SK-N-SH (cell line): Measurements from ENCODE around the gene KCNQ5. TPM values are rescaled to one million over a fixed set of nuclear protein-coding genes. Genes with fewer than 3 reads are reported as not detected.

Source experiments
- CTCF ChIA-PET: fragments of 300-600, 350-600 bp; formaldehyde crosslinking; extraction: SDS; loops from one replicate; lab custom pipeline; 2021; lab: Yijun Ruan, JAX
- POLR2A ChIA-PET: fragments of 350-600 bp; sonication (Branson Sonifier 250); formaldehyde crosslinking; extraction: SDS; loops from one replicate; lab custom pipeline; 2020; ENCODE audit warnings: antibody characterized with exemption, inconsistent platforms; lab: Yijun Ruan, JAX
- DNase-seq: peaks from one replicate; pipeline ENCODE4 v3.0.0; 2012
- H2AFZ ChIP-seq: fragments of 200-600 bp; sonication (generic); 2 replicates; pipeline ENCODE4 v1.8.1; 2016; ENCODE audit warnings: antibody characterized with exemption, mild to moderate bottlenecking, low read depth
- H3F3A ChIP-seq: fragments of 200-600 bp; sonication (generic); replicated peaks from 2 replicates; pipeline ENCODE3; 2016; ENCODE audit warnings: antibody characterized with exemption, mild to moderate bottlenecking; ENCODE audit not compliant: insufficient read depth
- H3K27ac ChIP-seq, 2 experiments: fragments of 200-500 bp in 1 of 2; fragments of 200-600 bp in 1 of 2; sonication (Bioruptor generic) in 1 of 2; sonication (generic), shearing (Covaris generic) in 1 of 2; 2 replicates each; pipeline versions ENCODE4 v1.5.1 to v1.6.1; 2014 to 2016; ENCODE audit warnings: low read depth in 2 of 2, inconsistent platforms in 1 of 2, low read length in 1 of 2, mild to moderate bottlenecking in 1 of 2, mixed read lengths in 1 of 2
- H3K27me3 ChIP-seq: fragments of 200-600 bp; sonication (generic), shearing (Covaris generic); 2 replicates; pipeline ENCODE4 v1.6.1; 2016; ENCODE audit warnings: mixed run types; ENCODE audit not compliant: insufficient read depth
- H3K36me3 ChIP-seq, 2 experiments: fragments of 200-500 bp in 1 of 2; fragments of 200-600 bp in 1 of 2; sonication (Bioruptor generic) in 1 of 2; sonication (generic) in 1 of 2; replicated peaks in 1 of 2; 2 replicates each; pipeline versions ENCODE3 to v1.5.1; 2014 to 2016; ENCODE audit warnings: low read length in 1 of 2, mild to moderate bottlenecking in 1 of 2; ENCODE audit not compliant: insufficient read depth in 2 of 2, control insufficient read depth in 1 of 2
- H3K4me1 ChIP-seq, 2 experiments: fragments of 200-500 bp in 1 of 2; fragments of 200-600 bp in 1 of 2; sonication (Bioruptor generic) in 1 of 2; sonication (generic), shearing (Covaris generic) in 1 of 2; 2 replicates each; pipeline versions ENCODE4 v1.5.1 to v1.6.1; 2014 to 2016; ENCODE audit warnings: low read depth in 1 of 2, low read length in 1 of 2, mixed run types in 1 of 2; ENCODE audit not compliant: insufficient read depth in 2 of 2, control insufficient read depth in 1 of 2
- H3K4me2 ChIP-seq: fragments of 200-600 bp; sonication (generic), shearing (Covaris generic); 2 replicates; pipeline ENCODE4 v1.6.1; 2017; ENCODE audit warnings: mixed run types
- H3K4me3 ChIP-seq, 2 experiments: fragments of 200-500 bp in 1 of 2; fragments of 200-600 bp in 1 of 2; sonication (Bioruptor generic) in 1 of 2; sonication (generic), shearing (Covaris generic) in 1 of 2; 2 replicates each; pipeline versions ENCODE4 v1.5.1 to v1.8.1; 2014 to 2016; ENCODE audit warnings: low read depth in 2 of 2, inconsistent platforms in 1 of 2, low read length in 1 of 2, mild to moderate bottlenecking in 1 of 2, mixed read lengths in 1 of 2, moderate library complexity in 1 of 2
- H3K79me2 ChIP-seq: fragments of 200-600 bp; sonication (generic); 2 replicates; pipeline ENCODE4 v1.8.1; 2017; ENCODE audit warnings: mild to moderate bottlenecking; ENCODE audit not compliant: insufficient read depth
- H3K9ac ChIP-seq: fragments of 200-600 bp; sonication (generic); 2 replicates; pipeline ENCODE4 v1.6.1; 2017; ENCODE audit warnings: mixed run types
- H3K9me2 ChIP-seq: fragments of 200-600 bp; sonication (generic); 2 replicates; pipeline ENCODE4 v1.6.1; 2017; ENCODE audit warnings: mixed run types
- H3K9me3 ChIP-seq: fragments of 200-600 bp; sonication (generic); 2 replicates; pipeline ENCODE4 v1.6.1; 2017; ENCODE audit warnings: mixed run types, mild to moderate bottlenecking, moderate library complexity
- H4K20me1 ChIP-seq: fragments of 200-600 bp; sonication (generic); 2 replicates; pipeline ENCODE4 v1.6.1; 2017; ENCODE audit warnings: mild to moderate bottlenecking, mixed run types; ENCODE audit not compliant: insufficient read depth
- CTCF ChIP-seq: fragments of 200-600 bp; sonication (generic); IDR thresholded peaks from 2 replicates; pipeline ENCODE4 v1.6.1; 2017; ENCODE audit warnings: antibody characterized with exemption, mild to moderate bottlenecking, moderate library complexity
- ELF1 ChIP-seq: IDR thresholded peaks from 2 replicates; pipeline ENCODE4 v1.4.0; 2012
- EP300 ChIP-seq, 2 experiments: IDR thresholded peaks; 2 replicates each; pipeline versions ENCODE4 v1.4.0 to v1.6.1; 2012; ENCODE audit warnings: borderline replicate concordance in 1 of 2, low read depth in 1 of 2, low read length in 1 of 2
- GABPA ChIP-seq: IDR thresholded peaks from 2 replicates; pipeline ENCODE4 v1.4.0; 2012; ENCODE audit warnings: low read depth, mild to moderate bottlenecking
- IRF3 ChIP-seq: fragments of 150-350 bp; IDR thresholded peaks from 2 replicates; pipeline ENCODE4 v1.6.1; 2016; ENCODE audit warnings: mild to moderate bottlenecking, low read depth, low read length
- MAX ChIP-seq: IDR thresholded peaks from 2 replicates; pipeline ENCODE4 v1.4.0; 2012; ENCODE audit warnings: low read depth
- MXI1 ChIP-seq: IDR thresholded peaks from 2 replicates; pipeline ENCODE4 v1.6.1; 2012; ENCODE audit warnings: mild to moderate bottlenecking, low read depth, low read length, improper control_type of control experiment
- NRF1 ChIP-seq: IDR thresholded peaks from 2 replicates; pipeline ENCODE4 v1.6.1; 2012; ENCODE audit warnings: low read depth, mild to moderate bottlenecking, low read length
- RAD21 ChIP-seq: IDR thresholded peaks from 2 replicates; pipeline ENCODE4 v1.6.1; 2012; ENCODE audit warnings: mild to moderate bottlenecking, low read length
- SIN3A ChIP-seq: IDR thresholded peaks from 2 replicates; pipeline ENCODE4 v1.6.1; 2012; ENCODE audit warnings: low read depth, mild to moderate bottlenecking, low read length, moderate library complexity, borderline replicate concordance
- TAF1 ChIP-seq: IDR thresholded peaks from 2 replicates; pipeline ENCODE4 v1.6.1; 2012; ENCODE audit warnings: low read depth, mild to moderate bottlenecking, low read length, moderate library complexity, borderline replicate concordance
- TEAD4 ChIP-seq: IDR thresholded peaks from 2 replicates; pipeline ENCODE4 v1.4.0; 2012; ENCODE audit warnings: mild to moderate bottlenecking, borderline replicate concordance; ENCODE audit not compliant: insufficient read depth
- USF2 ChIP-seq: fragments of 150-350 bp; IDR thresholded peaks from 2 replicates; pipeline ENCODE4 v1.6.1; 2017; ENCODE audit warnings: antibody characterized with exemption, low read length, low read depth, borderline replicate concordance
- WGBS: methylation state at CpG from one replicate; pipeline ENCODE4 v1.1.6; 2017; ENCODE audit warnings: low lambda C conversion rate; 5-methylcytosine and 5-hydroxymethylcytosine counted together
- polyA plus RNA-seq, 3 experiments: library from polyadenylated mRNA; depleted of rRNA; stranded (reverse); fragments of >200 nt; gene quantifications; 2 replicates each; pipeline ENCODE4 v1.2.3, GENCODE V29; 2012

Gene KCNQ5
- polyA plus RNA-seq, 1 of the 3 experiments (the other 2 are of a cell fraction), result 3.2 TPM

- TF ChIP-seq IRF3 (no peak), ELF1 (no peak)
Measured at GRCh38 chr6:72841195-72841594, 219.3 kb downstream of the KCNQ5 start (continued).

- no peaks in the 10 kb centered on the region for H3K4me1 ChIP-seq
- 82% methylated on average over 4 of the region's 4 CpGs for WGBS
- peaks cover 53% of the 10 kb centered on the region for H3K79me2 ChIP-seq
- H4K20me1 ChIP-seq, result 0 out of 2 replicates have a peak, but pooled peaks cover 5% of the 10 kb centered on the region
- H2AFZ ChIP-seq, result no peak overlapping the region
- TF ChIP-seq RAD21, result no peak
- TF ChIP-seq MAX, result no peak
- no peak for TF ChIP-seq TAF1
- no peak for TF ChIP-seq ELF1
- no peak for TF ChIP-seq EP300 (IDR thresholded peaks at IDR 0.05; ENCODE audit: borderline replicate concordance in 1 of 2, low read depth in 1 of 2, low read length in 1 of 2)
- TF ChIP-seq MXI1, result no peak
- no peak for TF ChIP-seq NRF1
- TF ChIP-seq IRF3, result no peak
- no peak for TF ChIP-seq TEAD4
- no peak for TF ChIP-seq USF2
- TF ChIP-seq GABPA, result no peak
- TF ChIP-seq CTCF, result no peak
- no peak for TF ChIP-seq SIN3A
- no peak overlapping the region for H3K27ac ChIP-seq
- POLR2A ChIA-PET, result no interaction called here
- H3K27me3 ChIP-seq, result no peaks in the 10 kb centered on the region
- no peak for DNase-seq
- no peak overlapping the region for H3K4me3 ChIP-seq
- no peak overlapping the region for H3K9ac ChIP-seq
- CTCF ChIA-PET, result no interaction called here
- H3K4me2 ChIP-seq, result no peak overlapping the region
- H3F3A ChIP-seq, result no peaks in the 10 kb centered on the region
- H3K9me3 ChIP-seq, result no peaks in the 10 kb centered on the region
- peaks cover 0 to 4% of the 10 kb centered on the region in 2 experiments for H3K36me3 ChIP-seq
- no peaks in the 10 kb centered on the region for H3K9me2 ChIP-seq
Measured at GRCh38 chr6:72842140-72842539, 220.3 kb downstream of the KCNQ5 start.
